B cell (primary cell): ENCODE results near the gene BIVM. TPM values are rescaled to one million over a fixed set of nuclear protein-coding genes. Genes with fewer than 3 reads are reported as not detected.

Experiments
- ATAC-seq: fragments of 200-7000 bp; cut with Tn5 transposase; one replicate; pipeline ENCODE4 v1.10.0; 2021; ENCODE audit warnings: low read depth, mild to moderate bottlenecking, moderate number of reproducible peaks, moderate library complexity
- CTCF ChIA-PET: fragments of 350-600 bp; sonication (Branson Sonifier 250); formaldehyde crosslinking; loops from one replicate; lab custom pipeline; 2021; ENCODE audit warnings: antibody characterized with exemption, inconsistent platforms; lab: Charles Lee
- POLR2A ChIA-PET: fragments of 350-600 bp; sonication (Branson Sonifier 250); formaldehyde crosslinking; loops from one replicate; lab custom pipeline; 2021; ENCODE audit warnings: antibody characterized with exemption; lab: Charles Lee
- DNase-seq: peaks from one replicate; pipeline ENCODE4 v3.0.0; 2013
- H2AFZ ChIP-seq: 2 replicates; pipeline ENCODE4 v1.6.1; 2012; ENCODE audit warnings: mild to moderate bottlenecking, low read depth, low read length; ENCODE audit not compliant: insufficient read depth, poor library complexity, severe bottlenecking
- H3K27ac ChIP-seq, 2 donors: 1 replicate in 1 of 2; 2 replicates in 1 of 2; pipeline ENCODE4 v1.5.1; 2012 to 2013; ENCODE audit warnings: low read length in 2 of 2, mild to moderate bottlenecking in 2 of 2, moderate library complexity in 1 of 2
- H3K27me3 ChIP-seq, 4 experiments: fragments of 200-600 bp in 1 of 4; sonication (generic) in 1 of 4; replicated peaks in 1 of 4; 1 replicate in 2 of 4; 2 replicates in 2 of 4; pipeline versions ENCODE4 v1.6.1 to v1.7.0; 2013 to 2016; ENCODE audit warnings: low read length in 3 of 4, mild to moderate bottlenecking in 2 of 4, mixed read lengths in 1 of 4, moderate library complexity in 1 of 4; ENCODE audit not compliant: insufficient read depth in 4 of 4, control insufficient read depth in 3 of 4; ENCODE audit errors: control extremely low read depth in 1 of 4
- H3K36me3 ChIP-seq, 2 experiments: replicated peaks in 1 of 2; 1 replicate in 1 of 2; 2 replicates in 1 of 2; pipeline versions ENCODE4 v1.6.1 to v1.7.1; 2013; ENCODE audit warnings: low read length in 1 of 2; ENCODE audit not compliant: insufficient read depth in 2 of 2, control insufficient read depth in 1 of 2; ENCODE audit errors: control extremely low read depth in 1 of 2, extremely low read depth in 1 of 2
- H3K4me1 ChIP-seq, 2 donors: fragments of 200-600 bp in 1 of 2; sonication (generic) in 1 of 2; 1 replicate in 1 of 2; 2 replicates in 1 of 2; pipeline versions ENCODE4 v1.5.1 to v1.6.1; 2013 to 2017; ENCODE audit warnings: low read length in 2 of 2; ENCODE audit not compliant: control insufficient read depth in 2 of 2, insufficient read depth in 2 of 2
- H3K4me2 ChIP-seq: replicated peaks from 2 replicates; pipeline ENCODE3; 2012; ENCODE audit warnings: mild to moderate bottlenecking, low read depth, low read length; ENCODE audit not compliant: poor library complexity, severe bottlenecking
- H3K4me3 ChIP-seq, 5 experiments: fragments of 200-600 bp in 1 of 5; sonication (generic) in 1 of 5; 1 replicate in 3 of 5; 2 replicates in 2 of 5; pipeline versions ENCODE4 v1.5.1 to v1.7.0; 2011 to 2016; ENCODE audit warnings: low read length in 4 of 5, mild to moderate bottlenecking in 4 of 5, low read depth in 2 of 5, control low read depth in 1 of 5, moderate library complexity in 1 of 5; ENCODE audit not compliant: insufficient read depth in 1 of 5; ENCODE audit errors: control extremely low read depth in 1 of 5, extremely low read depth in 1 of 5
- H3K79me2 ChIP-seq: fragments of 200-600 bp; sonication (generic); one replicate; pipeline ENCODE4 v1.6.0; 2016; ENCODE audit warnings: low read length; ENCODE audit not compliant: control insufficient read depth, insufficient read depth
- H3K9ac ChIP-seq: fragments of 200-600 bp; sonication (generic); 2 replicates; pipeline ENCODE4 v1.6.1; 2017; ENCODE audit warnings: mild to moderate bottlenecking, low read length, moderate library complexity
- H3K9me3 ChIP-seq, 3 donors: one replicate each; pipeline versions ENCODE4 v1.6.1 to v1.7.1; 2013; ENCODE audit warnings: low read length in 2 of 3; ENCODE audit not compliant: control insufficient read depth in 2 of 3, insufficient read depth in 1 of 3; ENCODE audit errors: control extremely low read depth in 1 of 3
- H4K20me1 ChIP-seq: 2 replicates; pipeline ENCODE4 v1.6.0; 2012; ENCODE audit warnings: mild to moderate bottlenecking, low read length; ENCODE audit not compliant: insufficient read depth, control insufficient read depth, poor library complexity, severe bottlenecking
- H3K27ac Mint-ChIP-seq: one replicate; pipeline ENCODE4 v1.8.0; 2021; ENCODE audit warnings: mixed read lengths
- H3K27me3 Mint-ChIP-seq: one replicate; pipeline ENCODE4 v1.8.0; 2021; ENCODE audit warnings: mixed read lengths
- H3K4me1 Mint-ChIP-seq: one replicate; pipeline ENCODE4 v1.8.0; 2021; ENCODE audit warnings: mixed read lengths
- H3K4me3 Mint-ChIP-seq: one replicate; pipeline ENCODE4 v1.8.0; 2021; ENCODE audit warnings: mixed read lengths
- H3K9me3 Mint-ChIP-seq: one replicate; pipeline ENCODE4 v1.8.0; 2022; ENCODE audit warnings: mixed read lengths; ENCODE audit not compliant: insufficient read depth
- EZH2 ChIP-seq: IDR thresholded peaks from 2 replicates; pipeline ENCODE4 v1.6.1; 2012; ENCODE audit warnings: borderline replicate concordance, low read depth, mild to moderate bottlenecking, moderate library complexity, low read length; ENCODE audit not compliant: insufficient read depth, poor library complexity, severe bottlenecking
- WGBS: methylation state at CpG from one replicate; pipeline ENCODE4 v1.1.5; 2013; ENCODE audit warnings: missing lambda C conversion rate; ENCODE audit not compliant: insufficient coverage; 5-methylcytosine and 5-hydroxymethylcytosine counted together
- intact Hi-C: fragments of 100-400 bp; cut with micrococcal nuclease; formaldehyde crosslinking; loops from one replicate; pipeline ENCODE4 v1.10.0; 2022
- polyA plus RNA-seq: library from polyadenylated mRNA; depleted of rRNA; stranded (reverse); fragments of >200 nt; gene quantifications from 2 replicates; pipeline ENCODE4 v1.2.3, GENCODE V29; 2012
- total RNA-seq, 2 donors: library from RNA; stranded (reverse); fragments of 120-200 nt in 1 of 2; gene quantifications; 1 replicate in 1 of 2; 2 replicates in 1 of 2; pipeline versions ENCODE4 v1.2.3 to v1.2.4, GENCODE V29; 2013 to 2022
- TF ChIP-seq, protein P1 (sequence below): fragments of 200-600 bp; IDR thresholded peaks from one replicate; pipeline ENCODE4 v1.8.0; 2022; ENCODE audit warnings: antibody characterized with exemption, mild to moderate bottlenecking

The BIVM gene
- total and polyA plus RNA-seq, 2 donors (not counting 1 experiment from before 2014, with no cell fraction given), result 1.0 to 3.6 TPM

DNA sequence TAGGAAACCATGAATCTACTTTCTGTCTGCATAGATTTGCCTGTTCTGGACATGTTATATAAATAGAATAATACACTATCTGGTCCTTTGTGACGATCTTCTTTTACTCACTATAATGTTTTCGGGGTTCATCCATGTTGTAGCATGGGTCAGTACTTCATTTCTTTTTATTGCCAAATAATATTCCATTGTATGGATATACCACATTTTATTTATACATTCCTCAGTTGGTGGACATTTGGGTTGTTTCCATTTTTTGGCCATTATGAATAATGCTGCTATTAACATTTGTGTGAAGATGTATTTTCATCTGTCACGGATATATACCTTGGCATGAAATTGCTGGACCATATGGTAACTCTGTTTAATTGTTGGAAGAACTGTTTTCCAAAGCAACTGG, 6.8 kb downstream of the BIVM start:
- Mint-ChIP-seq H3K27ac (no peak overlapping the region), H3K4me1 (peaks cover 9% of the 10 kb centered on the region), H3K4me3 (no peak overlapping the region), H3K27me3 (no peaks in the 10 kb centered on the region), H3K9me3 (no peaks in the 10 kb centered on the region)
- Histone ChIP-seq H4K20me1 (no peaks in the 10 kb centered on the region), H3K79me2 (no peaks in the 10 kb centered on the region), H3K9ac (no peak overlapping the region), H3K36me3 (no peaks in the 10 kb centered on the region), H3K9me3 (peaks cover 0 to 2% (median 0%) of the 10 kb centered on the region in 3 donors), H3K4me2 (no peak overlapping the region), H3K27me3 (peaks cover 0 to 4% (median 0%) of the 10 kb centered on the region in 4 experiments), H3K27ac (no peak overlapping the region), H2AFZ (no peak overlapping the region), H3K4me1 (peaks cover 4% of the 10 kb centered on the region in 2 donors), H3K4me3 (no peak overlapping the region)
- WGBS, result 100% methylated on average over 1 of the region's 3 CpGs
- ChIA-PET CTCF (interaction anchor here (1.4 kb wide), 1 partner anchor 214 kb away, joined by 4 read pairs; no protein-coding TSS in a partner anchor), POLR2A (no interaction called here)
- DNase-seq, result no peak
- intact Hi-C loops, result no loop called here
- ATAC-seq, result no peak
- TF ChIP-seq EZH2, result no peak
- TF ChIP-seq, protein P1, sequence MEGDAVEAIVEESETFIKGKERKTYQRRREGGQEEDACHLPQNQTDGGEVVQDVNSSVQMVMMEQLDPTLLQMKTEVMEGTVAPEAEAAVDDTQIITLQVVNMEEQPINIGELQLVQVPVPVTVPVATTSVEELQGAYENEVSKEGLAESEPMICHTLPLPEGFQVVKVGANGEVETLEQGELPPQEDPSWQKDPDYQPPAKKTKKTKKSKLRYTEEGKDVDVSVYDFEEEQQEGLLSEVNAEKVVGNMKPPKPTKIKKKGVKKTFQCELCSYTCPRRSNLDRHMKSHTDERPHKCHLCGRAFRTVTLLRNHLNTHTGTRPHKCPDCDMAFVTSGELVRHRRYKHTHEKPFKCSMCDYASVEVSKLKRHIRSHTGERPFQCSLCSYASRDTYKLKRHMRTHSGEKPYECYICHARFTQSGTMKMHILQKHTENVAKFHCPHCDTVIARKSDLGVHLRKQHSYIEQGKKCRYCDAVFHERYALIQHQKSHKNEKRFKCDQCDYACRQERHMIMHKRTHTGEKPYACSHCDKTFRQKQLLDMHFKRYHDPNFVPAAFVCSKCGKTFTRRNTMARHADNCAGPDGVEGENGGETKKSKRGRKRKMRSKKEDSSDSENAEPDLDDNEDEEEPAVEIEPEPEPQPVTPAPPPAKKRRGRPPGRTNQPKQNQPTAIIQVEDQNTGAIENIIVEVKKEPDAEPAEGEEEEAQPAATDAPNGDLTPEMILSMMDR, result no peak

DNA sequence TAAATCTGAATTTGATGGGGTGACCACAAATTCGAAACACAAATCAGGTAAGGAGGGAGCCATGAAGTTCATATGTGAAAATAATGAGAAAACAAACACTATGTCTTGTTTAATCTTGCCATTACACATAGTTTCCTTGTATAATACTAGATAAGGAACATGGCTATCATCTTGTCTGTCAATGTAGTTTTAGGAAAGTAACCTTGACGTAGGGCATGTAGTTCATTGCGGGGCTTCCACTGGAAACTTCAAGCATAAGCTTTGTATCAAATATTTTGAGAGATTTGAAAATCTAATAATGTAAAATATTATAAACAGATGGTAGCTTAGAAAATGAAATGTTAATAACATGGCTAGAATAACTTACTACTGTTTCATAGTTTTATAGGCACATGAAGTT, 8.8 kb downstream of the BIVM start:
- WGBS, result no CpG with 5 or more reads among the region's 3 CpGs
- POLR2A ChIA-PET, result no interaction called here
- Mint-ChIP-seq H3K27me3 (no peaks in the 10 kb centered on the region), H3K4me3 (no peak overlapping the region), H3K27ac (no peak overlapping the region), H3K4me1 (peaks cover 3% of the 10 kb centered on the region), H3K9me3 (peaks cover 5% of the 10 kb centered on the region)
- Histone ChIP-seq H4K20me1 (no peaks in the 10 kb centered on the region), H2AFZ (no peak overlapping the region), H3K27ac (no peak overlapping the region), H3K79me2 (no peaks in the 10 kb centered on the region), H3K27me3 (no peaks in the 10 kb centered on the region), H3K4me3 (no peak overlapping the region), H3K9ac (no peak overlapping the region), H3K36me3 (no peaks in the 10 kb centered on the region), H3K4me2 (no peak overlapping the region), H3K9me3 (peaks cover 0 to 4% (median 1%) of the 10 kb centered on the region in 3 donors), H3K4me1 (no peaks in the 10 kb centered on the region)
- ATAC-seq, result no peak
- DNase-seq, result no peak
- CTCF ChIA-PET, result no interaction called here
- intact Hi-C loops, result no loop called here
- TF ChIP-seq EZH2, result no peak
- TF ChIP-seq, protein P1, result no peak
